ENCODE data around the gene TMEM255A. TPM values are rescaled to one million over a fixed set of nuclear protein-coding genes. Genes with fewer than 3 reads are reported as not detected.

The TMEM255A gene
- total RNA-seq, 4 donors from 2014 or later: 1.2 to 1.7 (median 1.4) TPM; not detected in 1

DNA sequence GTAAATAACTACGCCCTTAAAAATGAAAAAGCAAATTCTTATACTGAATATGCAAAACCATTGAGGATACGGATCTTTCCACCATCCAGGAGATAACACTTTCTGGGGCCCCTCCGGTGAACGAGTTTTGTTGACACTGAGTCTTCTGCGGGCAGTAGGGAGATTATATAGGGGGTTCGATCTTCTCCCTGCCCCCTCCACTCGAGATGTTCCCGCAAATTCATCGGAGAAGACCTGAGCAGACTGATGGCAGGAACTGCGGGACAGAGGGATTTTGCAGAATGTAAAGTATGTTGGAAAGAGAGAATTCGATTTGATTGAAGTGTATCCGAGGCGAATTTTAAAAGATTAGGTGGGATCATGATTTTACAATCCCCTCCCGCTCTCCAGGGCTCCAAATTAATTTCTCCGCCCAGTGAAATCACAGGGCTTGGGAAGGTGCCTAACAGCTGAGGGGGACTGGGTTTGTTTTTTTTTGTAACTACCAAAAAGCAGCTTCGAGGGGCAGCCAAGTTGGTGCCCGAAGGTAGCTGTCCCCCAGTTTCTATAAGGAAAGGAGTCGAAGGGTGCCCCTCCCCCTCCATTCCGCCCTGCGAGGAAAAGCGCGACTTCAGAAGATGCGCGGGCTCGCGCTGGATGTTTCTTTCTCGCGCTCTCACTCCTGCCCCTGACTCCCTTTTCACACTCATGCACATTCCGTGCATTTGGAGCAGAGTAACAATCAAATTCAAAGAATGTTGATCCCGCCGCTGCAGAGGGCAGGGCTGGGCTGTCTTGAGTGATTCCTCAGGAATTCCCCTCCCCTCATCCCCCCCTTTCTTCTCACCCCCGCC is 1.2 kb downstream of the TMEM255A start:
- Histone ChIP-seq H3K9me3 (no peaks in the 10 kb centered on the region), H3K36me3 (no peaks in the 10 kb centered on the region), H3K27me3 (peaks cover 48% of the 10 kb centered on the region), H3K4me1 (peaks cover 0 to 20% (median 4%) of the 10 kb centered on the region in 4 donors), H3K27ac (no peak overlapping the region), H3K4me3 (peak overlapping the region in 3 of 4 donors; percentile 5 to 47 (median 12))
- intact Hi-C loops (cut with DNase I; ENCODE audit: low total_unique reads) (no loop called here), in situ Hi-C loops (cut with MboI; ENCODE audit: low pct_ligation_motif_present in 1 of 4, low pct_unique_long_range_greater_than_20kb in 1 of 4, low sequenced_read_pairs in 3 of 4) (no loop called here)
- WGBS, 2 donors (ENCODE audit: low coverage in 1 of 2): 0 to 50% methylated on average over 3 to 32 of the region's 32 CpGs
- DNase-seq: no peak
- no peak for TF ChIP-seq EP300 (IDR thresholded peaks at IDR 0.05; ENCODE audit: low read depth)
- TF ChIP-seq, protein P1, sequence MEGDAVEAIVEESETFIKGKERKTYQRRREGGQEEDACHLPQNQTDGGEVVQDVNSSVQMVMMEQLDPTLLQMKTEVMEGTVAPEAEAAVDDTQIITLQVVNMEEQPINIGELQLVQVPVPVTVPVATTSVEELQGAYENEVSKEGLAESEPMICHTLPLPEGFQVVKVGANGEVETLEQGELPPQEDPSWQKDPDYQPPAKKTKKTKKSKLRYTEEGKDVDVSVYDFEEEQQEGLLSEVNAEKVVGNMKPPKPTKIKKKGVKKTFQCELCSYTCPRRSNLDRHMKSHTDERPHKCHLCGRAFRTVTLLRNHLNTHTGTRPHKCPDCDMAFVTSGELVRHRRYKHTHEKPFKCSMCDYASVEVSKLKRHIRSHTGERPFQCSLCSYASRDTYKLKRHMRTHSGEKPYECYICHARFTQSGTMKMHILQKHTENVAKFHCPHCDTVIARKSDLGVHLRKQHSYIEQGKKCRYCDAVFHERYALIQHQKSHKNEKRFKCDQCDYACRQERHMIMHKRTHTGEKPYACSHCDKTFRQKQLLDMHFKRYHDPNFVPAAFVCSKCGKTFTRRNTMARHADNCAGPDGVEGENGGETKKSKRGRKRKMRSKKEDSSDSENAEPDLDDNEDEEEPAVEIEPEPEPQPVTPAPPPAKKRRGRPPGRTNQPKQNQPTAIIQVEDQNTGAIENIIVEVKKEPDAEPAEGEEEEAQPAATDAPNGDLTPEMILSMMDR (IDR thresholded peaks at IDR 0.05): no peak
- no peak for TF ChIP-seq POLR2A (IDR thresholded peaks at IDR 0.05)
- TF ChIP-seq POLR2AphosphoS5 (IDR thresholded peaks at IDR 0.05): no peak

DNA sequence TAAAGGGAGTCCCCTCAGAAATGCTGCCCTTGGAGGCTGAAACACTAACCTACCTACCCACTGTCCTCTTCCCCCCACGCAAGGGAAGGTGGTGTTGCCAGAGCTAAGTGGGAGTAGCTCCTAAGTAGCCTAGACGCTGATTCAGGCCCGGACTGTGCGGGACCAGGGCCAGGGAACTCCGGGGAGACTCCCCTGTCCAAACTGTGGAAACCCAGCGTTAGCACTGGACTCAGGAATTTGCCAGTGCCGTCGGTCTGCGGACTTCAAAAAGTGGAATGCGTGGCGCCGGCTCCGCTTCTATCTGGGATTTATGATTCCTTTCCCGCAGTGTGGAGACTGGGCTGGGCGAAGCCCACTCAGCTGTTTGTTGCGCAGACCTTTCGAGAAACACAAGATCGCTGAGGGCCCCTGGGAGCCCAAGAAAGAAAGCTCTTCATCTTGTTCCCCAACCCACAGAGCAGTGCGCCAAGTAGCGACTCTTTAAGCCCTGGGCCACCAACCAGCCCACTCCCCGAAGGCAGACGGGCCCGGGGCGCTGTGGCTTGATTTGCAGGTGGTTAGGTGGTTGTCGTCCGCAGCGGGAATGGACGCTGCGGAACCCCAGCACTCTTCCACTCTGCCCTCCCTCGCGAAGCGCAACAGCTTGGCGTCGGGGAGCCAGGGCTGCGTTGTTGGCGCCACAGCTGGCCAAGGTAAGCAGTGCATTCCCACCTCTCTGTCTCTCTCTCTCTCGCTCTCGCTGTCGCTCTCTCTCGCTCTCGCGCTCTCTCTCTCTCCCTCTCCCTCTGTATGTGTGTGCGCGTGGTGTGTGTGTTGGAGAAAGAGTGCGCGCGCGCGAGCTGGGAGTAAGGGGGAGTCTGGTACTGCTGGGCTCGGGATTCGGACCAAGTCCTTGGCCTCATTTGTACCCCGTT is 2.0 kb downstream of the TMEM255A start:
- Histone ChIP-seq H3K4me3 (peak overlapping the region in 3 of 4 donors; percentile 5 to 47 (median 17)), H3K27ac (no peak overlapping the region), H3K27me3 (peaks cover 48% of the 10 kb centered on the region), H3K36me3 (no peaks in the 10 kb centered on the region), H3K4me1 (peaks cover 0 to 20% (median 4%) of the 10 kb centered on the region in 4 donors), H3K9me3 (no peaks in the 10 kb centered on the region)
- 46% methylated on average over 45 of the region's 52 CpGs; no CpG with 5 or more reads in 1 of the 2 donors for whole genome bisulfite sequencing, 2 donors (ENCODE audit: low coverage in 1 of 2)
- intact Hi-C loops (cut with DNase I; ENCODE audit: low total_unique reads) (no loop called here), in situ Hi-C loops (cut with MboI; ENCODE audit: low pct_ligation_motif_present in 1 of 4, low pct_unique_long_range_greater_than_20kb in 1 of 4, low sequenced_read_pairs in 3 of 4) (no loop called here)
- DNase-seq: peak; percentile 61
- TF ChIP-seq, protein P1 (IDR thresholded peaks at IDR 0.05): peak; percentile 21 to 46 (median 39)
- TF ChIP-seq POLR2A (IDR thresholded peaks at IDR 0.05): no peak

DNA sequence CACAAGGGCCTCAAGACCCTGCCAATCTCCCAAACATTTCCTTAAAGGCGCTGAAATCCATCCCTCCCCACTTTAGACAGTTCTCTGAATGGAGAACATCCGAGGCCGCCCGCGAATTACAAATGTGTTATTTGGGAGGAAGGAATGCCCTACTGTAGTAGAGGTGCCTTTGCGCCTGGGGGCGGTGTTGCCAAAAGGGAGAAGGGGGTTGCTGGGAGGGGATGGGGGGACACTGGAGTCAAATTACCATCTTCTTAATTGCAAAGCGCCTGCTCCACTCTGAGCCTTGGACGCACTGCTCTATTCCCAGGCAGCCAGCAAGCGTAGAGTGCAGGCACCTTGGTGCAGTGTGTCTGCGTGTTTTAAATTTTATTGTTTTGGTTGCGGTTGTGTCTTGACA is 2.7 kb downstream of the TMEM255A start:
- H3K4me3 ChIP-seq: no peak overlapping the region
- no peak overlapping the region for H3K27ac ChIP-seq
- in situ Hi-C loops (cut with MboI; ENCODE audit: low pct_ligation_motif_present in 1 of 4, low pct_unique_long_range_greater_than_20kb in 1 of 4, low sequenced_read_pairs in 3 of 4) (no loop called here), intact Hi-C loops (cut with DNase I; ENCODE audit: low total_unique reads) (no loop called here)
- DNase-seq: no peak
- WGBS, 2 donors (ENCODE audit: low coverage in 1 of 2): 64% methylated on average over 12 of the region's 12 CpGs; no CpG with 5 or more reads in 1 of the 2 donors
- H3K4me1 ChIP-seq: peaks cover 0 to 20% (median 4%) of the 10 kb centered on the region in 4 donors
- H3K36me3 ChIP-seq: no peaks in the 10 kb centered on the region
- TF ChIP-seq EP300 (IDR thresholded peaks at IDR 0.05; ENCODE audit: low read depth) (no peak), POLR2AphosphoS5 (IDR thresholded peaks at IDR 0.05) (no peak), POLR2A (IDR thresholded peaks at IDR 0.05) (no peak)
- TF ChIP-seq, protein P1 (IDR thresholded peaks at IDR 0.05): no peak
- H3K9me3 ChIP-seq: no peaks in the 10 kb centered on the region
- H3K27me3 ChIP-seq: peaks cover 48% of the 10 kb centered on the region

DNA sequence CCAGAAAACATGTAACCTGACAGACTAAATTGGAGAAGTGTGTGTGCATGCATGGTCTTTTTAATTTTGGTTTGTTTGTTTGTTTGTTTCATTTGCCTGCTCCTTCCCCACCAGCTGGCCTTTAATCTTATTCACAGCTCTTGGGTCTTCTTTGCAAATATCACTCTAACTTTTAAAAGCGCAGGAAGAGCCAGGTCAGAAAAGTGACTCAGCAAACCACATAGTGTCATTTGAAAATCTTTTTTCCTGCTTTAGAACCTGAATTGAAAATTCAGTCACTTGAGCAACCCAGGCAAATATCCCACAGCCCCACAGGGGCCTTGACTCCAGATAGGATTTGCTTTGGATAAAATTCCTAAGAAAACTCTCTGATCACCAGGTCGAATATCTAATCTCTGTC is 4.6 kb downstream of the TMEM255A start:
- no peak overlapping the region for H3K27ac ChIP-seq
- intact Hi-C loops (cut with DNase I; ENCODE audit: low total_unique reads): no loop called here
- peaks cover 0 to 20% (median 4%) of the 10 kb centered on the region in 4 donors for H3K4me1 ChIP-seq
- no peak for DNase-seq
- H3K9me3 ChIP-seq: no peaks in the 10 kb centered on the region
- no peak overlapping the region for H3K4me3 ChIP-seq
- no peaks in the 10 kb centered on the region for H3K36me3 ChIP-seq
- TF ChIP-seq POLR2A (IDR thresholded peaks at IDR 0.05): no peak
- TF ChIP-seq, protein P1 (IDR thresholded peaks at IDR 0.05): no peak
- no peak for TF ChIP-seq EP300 (IDR thresholded peaks at IDR 0.05; ENCODE audit: low read depth)
- TF ChIP-seq POLR2AphosphoS5 (IDR thresholded peaks at IDR 0.05): no peak
- 50% methylated on average over 2 of the region's 2 CpGs; no CpG with 5 or more reads in 1 of the 2 donors for WGBS, 2 donors (ENCODE audit: low coverage in 1 of 2)
- peaks cover 41% of the 10 kb centered on the region for H3K27me3 ChIP-seq
- in situ Hi-C loops (cut with MboI; ENCODE audit: low pct_ligation_motif_present in 1 of 4, low pct_unique_long_range_greater_than_20kb in 1 of 4, low sequenced_read_pairs in 3 of 4): no loop called here
